Measurements from ENCODE around the gene NPHP4. TPM values are rescaled to one million over a fixed set of nuclear protein-coding genes. Genes with fewer than 3 reads are reported as not detected.

The NPHP4 gene
- total RNA-seq, result 3.7 and 6.1 TPM in 2 replicates

GRCh38 chr1:5992026-5992813 lies at the start of gene NPHP4:
TSS of gene NPHP4 (minus strand) at chr1:5992425. CDS start at chr1:5986289, 6,136 bp downstream.

Other genes starting within 250 kb of the NPHP4 start
- gene KCNAB2, start 53.5 kb upstream of the NPHP4 start, total RNA-seq, result 1.9 and 2.0 TPM in 2 replicates
- gene CHD5, start 187.9 kb upstream of the NPHP4 start, total RNA-seq, result under 0.01 TPM in 2 replicates
- 117 and 153 TPM in 2 replicates for gene RPL22, start 207.2 kb upstream of the NPHP4 start, total RNA-seq
- 13.0 and 22.6 TPM in 2 replicates for gene RNF207, start 213.7 kb upstream of the NPHP4 start, total RNA-seq
- 112 TPM in 2 replicates for gene ICMT, start 243.5 kb upstream of the NPHP4 start, total RNA-seq